ENCODE data around the gene ZKSCAN8. TPM values are rescaled to one million over a fixed set of nuclear protein-coding genes. Genes with fewer than 3 reads are reported as not detected.

Gene ZKSCAN8
- total RNA-seq = 24.4 and 31.2 TPM in 2 replicates

GRCh38 chr6:28141500-28142329 is at the start of gene ZKSCAN8:
ZKSCAN8 (plus strand) TSS chr6:28141883; CDS start chr6:28148408, 6,525 bp downstream.

GRCh38 chr6:28124350-28124970 is 17.2 kb upstream of the ZKSCAN8 start, which contains the start of gene ZSCAN16:
ZSCAN16 (plus strand) TSS chr6:28124609; CDS start chr6:28125444, 835 bp downstream.

Other genes with a start within 250 kb of the ZKSCAN8 start
- not detected in 2 replicates for gene OR2B2, start 229.5 kb upstream of the ZKSCAN8 start, total RNA-seq
- gene OR2B6, start 184.6 kb upstream of the ZKSCAN8 start, total RNA-seq = not detected in 2 replicates
- 0.32 and 0.49 TPM in 2 replicates for gene ZNF165, start 61.3 kb upstream of the ZKSCAN8 start, total RNA-seq
- 1.9 and 2.7 TPM in 2 replicates for gene ZSCAN16, start 17.3 kb upstream of the ZKSCAN8 start, total RNA-seq
- gene ZSCAN9, start 83.4 kb downstream of the ZKSCAN8 start, total RNA-seq = 9.6 and 14.6 TPM in 2 replicates
- 4.5 and 6.0 TPM in 2 replicates for gene ZKSCAN4, start 110.4 kb downstream of the ZKSCAN8 start, total RNA-seq
- 0.65 and 0.73 TPM in 2 replicates for gene NKAPL, start 117.4 kb downstream of the ZKSCAN8 start, total RNA-seq
- gene ZSCAN26, start 125.3 kb downstream of the ZKSCAN8 start, total RNA-seq = 20.3 and 24.7 TPM in 2 replicates
- gene PGBD1, start 139.7 kb downstream of the ZKSCAN8 start, total RNA-seq = 5.3 and 7.0 TPM in 2 replicates
- 1.3 and 2.3 TPM in 2 replicates for gene ZSCAN31, start 194.3 kb downstream of the ZKSCAN8 start, total RNA-seq
- gene ZKSCAN3, start 208.1 kb downstream of the ZKSCAN8 start, total RNA-seq = 2.6 and 3.1 TPM in 2 replicates